Activated naive CD4-positive, alpha-beta T cell treated with anti-CD3 and anti-CD28 coated beads for 36 hours (primary cell): ENCODE results near the gene GRAMD4. TPM values are rescaled to one million over a fixed set of nuclear protein-coding genes. Genes with fewer than 3 reads are reported as not detected.

ENCODE experiments used
- CTCF ChIA-PET: fragments of 350-600 bp; sonication (Branson Sonifier 250); formaldehyde crosslinking; loops from one replicate; lab custom pipeline; 2021; ENCODE audit warnings: antibody characterized with exemption; lab: Charles Lee
- DNase-seq: peaks from one replicate; pipeline ENCODE4 v3.0.0-alpha.2; 2020
- H3K27ac Mint-ChIP-seq: one replicate; pipeline ENCODE4 v1.8.0; 2021; ENCODE audit warnings: mild to moderate bottlenecking, mixed read lengths
- H3K27me3 Mint-ChIP-seq: one replicate; pipeline ENCODE4 v1.8.0; 2021; ENCODE audit warnings: low read depth, mixed read lengths
- H3K36me3 Mint-ChIP-seq: one replicate; pipeline ENCODE4 v1.8.0; 2021; ENCODE audit warnings: low read depth, mixed read lengths
- H3K4me1 Mint-ChIP-seq: one replicate; pipeline ENCODE4 v1.8.0; 2021; ENCODE audit warnings: low read depth, mixed read lengths
- H3K4me3 Mint-ChIP-seq: one replicate; pipeline ENCODE4 v1.8.0; 2021; ENCODE audit warnings: mild to moderate bottlenecking, moderate library complexity, mixed read lengths
- H3K9me3 Mint-ChIP-seq: one replicate; pipeline ENCODE4 v1.8.0; 2021; ENCODE audit warnings: mixed read lengths
- intact Hi-C: fragments of 100-400 bp; cut with micrococcal nuclease; formaldehyde crosslinking; loops from one replicate; pipeline ENCODE4 v1.15.1; 2023
- total RNA-seq, 2 experiments: library from RNA; stranded (reverse); gene quantifications; one replicate each; pipeline ENCODE4 v1.2.3, GENCODE V29; 2021

Gene GRAMD4
- total RNA-seq, 2 experiments from 2014 or later, result 34.3 to 35.4 TPM

DNA sequence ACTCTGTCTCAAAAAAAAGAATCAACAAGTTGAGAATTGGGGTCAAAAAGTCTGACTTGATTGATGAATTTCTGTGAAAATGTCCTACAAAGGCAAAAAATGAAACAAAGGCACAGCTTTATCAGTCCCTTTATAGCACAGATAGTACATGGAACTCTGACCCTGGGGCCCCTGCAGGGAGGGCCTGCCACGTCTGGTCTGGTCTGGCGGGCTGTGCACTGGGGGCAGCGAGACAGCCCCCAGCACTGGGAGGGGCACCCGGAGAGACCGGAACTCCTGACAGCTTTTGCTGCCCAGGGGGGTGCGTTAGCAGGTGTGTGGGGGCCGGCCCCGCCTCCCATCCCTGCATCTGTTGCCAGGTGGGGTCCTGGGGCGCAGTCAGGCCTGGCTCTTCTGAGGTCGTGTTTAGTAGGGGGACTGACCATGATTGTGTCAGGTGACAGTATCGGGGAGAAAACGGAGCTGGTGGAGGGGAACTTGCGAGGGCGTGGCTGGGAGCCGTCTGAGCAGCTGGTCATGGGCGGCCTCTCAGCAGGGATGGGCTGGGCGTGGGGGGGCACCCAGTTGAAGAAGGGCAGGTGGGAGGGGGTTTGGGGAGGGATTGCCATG, 51.7 kb downstream of the GRAMD4 start:
- H3K27me3 Mint-ChIP-seq, result no peaks in the 10 kb centered on the region
- intact Hi-C loops, result loop anchor here (5.0 kb wide), 1 partner anchor 85 kb away; no protein-coding TSS in a partner anchor
- DNase-seq, result no peak
- CTCF ChIA-PET, result interaction anchor here (0.7 kb wide), 1 partner anchor 635 kb away, joined by 4 read pairs; no protein-coding TSS in a partner anchor
- no peak overlapping the region for H3K4me3 Mint-ChIP-seq
- H3K4me1 Mint-ChIP-seq, result peaks cover 42% of the 10 kb centered on the region
- peak overlapping the region; percentile 93 for H3K27ac Mint-ChIP-seq
- H3K36me3 Mint-ChIP-seq, result peaks cover 11% of the 10 kb centered on the region
- H3K9me3 Mint-ChIP-seq, result no peaks in the 10 kb centered on the region

DNA sequence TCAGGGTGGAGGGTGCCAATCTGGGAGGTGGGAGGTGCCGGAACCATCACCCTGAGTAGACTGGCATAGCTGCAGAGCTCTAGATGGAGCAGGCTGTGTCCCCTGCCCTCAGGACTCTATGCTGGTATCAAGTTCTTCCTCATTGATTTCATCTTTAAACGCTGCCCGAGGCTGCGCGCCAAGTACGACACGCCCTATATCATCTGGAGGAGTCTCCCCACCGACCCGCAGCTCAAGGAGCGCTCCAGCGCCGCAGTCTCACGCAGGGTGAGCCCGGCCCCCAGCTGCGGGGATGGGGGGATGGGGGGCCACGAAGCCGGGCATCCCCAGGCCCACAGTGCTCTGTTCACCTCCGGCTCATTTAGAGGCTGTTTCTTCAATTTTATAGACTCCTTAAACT, 52.5 kb downstream of the GRAMD4 start:
- DNase-seq, result no peak
- Mint-ChIP-seq H3K9me3 (no peaks in the 10 kb centered on the region), H3K27me3 (no peaks in the 10 kb centered on the region), H3K27ac (peak overlapping the region; percentile 93), H3K4me1 (peaks cover 48% of the 10 kb centered on the region), H3K4me3 (peak overlapping the region; percentile 80), H3K36me3 (peaks cover 11% of the 10 kb centered on the region)
- CTCF ChIA-PET, result no interaction called here
- intact Hi-C loops, result loop anchor here (5.0 kb wide), 1 partner anchor 85 kb away; no protein-coding TSS in a partner anchor

DNA sequence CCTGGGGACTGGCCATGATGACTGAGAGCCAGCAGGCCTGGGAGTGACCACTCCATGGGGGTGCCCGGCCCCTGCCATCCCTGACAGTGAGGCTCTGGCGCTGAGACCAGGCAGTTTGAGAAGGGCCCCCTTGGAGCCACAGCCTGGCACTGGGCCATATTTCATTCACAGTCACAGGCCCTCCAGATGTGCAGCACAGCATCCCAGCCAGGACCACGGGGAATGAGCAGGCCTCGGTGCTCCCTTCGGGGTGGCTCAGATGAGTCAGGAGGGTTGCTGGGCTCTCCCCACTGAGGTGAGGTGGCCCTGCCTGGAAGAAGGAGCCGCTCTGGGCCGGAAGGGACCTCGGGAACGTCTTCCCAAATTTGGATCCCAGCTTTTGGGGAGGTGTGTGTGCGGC, 53.0 kb downstream of the GRAMD4 start:
- peaks cover 12% of the 10 kb centered on the region for H3K36me3 Mint-ChIP-seq
- H3K27me3 Mint-ChIP-seq, result no peaks in the 10 kb centered on the region
- H3K9me3 Mint-ChIP-seq, result no peaks in the 10 kb centered on the region
- peak overlapping the region; percentile 93 for H3K27ac Mint-ChIP-seq
- intact Hi-C loops, result loop anchor here (5.0 kb wide), 1 partner anchor 86 kb away; no protein-coding TSS in a partner anchor
- peak overlapping the region; percentile 80 for H3K4me3 Mint-ChIP-seq
- H3K4me1 Mint-ChIP-seq, result peaks cover 51% of the 10 kb centered on the region
- DNase-seq, result peak; percentile 40
- CTCF ChIA-PET, result interaction anchor here (1.5 kb wide), 1 partner anchor 110 kb away, joined by 4 read pairs; no protein-coding TSS in a partner anchor

DNA sequence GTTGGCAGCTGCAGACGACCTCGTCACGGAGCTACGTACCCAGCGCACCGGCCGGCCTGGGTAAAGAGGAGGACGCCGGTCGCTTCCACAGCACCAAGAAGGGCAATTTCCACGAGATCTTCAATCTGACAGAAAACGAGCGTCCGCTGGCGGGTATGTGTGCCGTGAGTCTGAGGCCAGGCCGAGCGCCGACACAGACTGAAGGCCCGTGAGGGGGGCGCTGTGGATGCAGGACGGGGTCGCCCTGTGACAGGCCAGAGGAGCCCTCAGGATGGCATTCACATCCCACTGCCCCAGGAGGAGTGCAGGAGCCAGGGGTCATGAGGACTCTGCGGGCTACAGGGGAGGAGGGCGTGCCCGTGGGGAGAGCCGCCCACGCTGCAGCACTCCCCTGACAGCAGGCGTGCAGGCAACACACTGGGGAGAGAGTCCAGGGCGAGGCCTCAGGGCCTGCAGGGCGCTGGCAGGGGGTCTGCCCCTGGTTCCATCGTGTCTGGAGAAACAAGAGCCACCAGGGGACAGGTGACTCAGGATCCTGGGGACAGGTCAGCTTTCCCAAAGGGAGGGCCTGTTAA, 53.6 kb downstream of the GRAMD4 start:
- CTCF ChIA-PET, result interaction anchor here (1.5 kb wide), 1 partner anchor 110 kb away, joined by 4 read pairs; no protein-coding TSS in a partner anchor
- H3K36me3 Mint-ChIP-seq, result peaks cover 12% of the 10 kb centered on the region
- H3K27ac Mint-ChIP-seq, result peak overlapping the region; percentile 93
- H3K4me3 Mint-ChIP-seq, result peak overlapping the region; percentile 80
- intact Hi-C loops, result loop anchor here (1.0 to 5.0 kb wide), 9 partner anchors 11 to 118 kb away; no protein-coding TSS in a partner anchor
- H3K4me1 Mint-ChIP-seq, result peaks cover 54% of the 10 kb centered on the region
- no peaks in the 10 kb centered on the region for H3K9me3 Mint-ChIP-seq
- DNase-seq, result peak; percentile 35
- no peaks in the 10 kb centered on the region for H3K27me3 Mint-ChIP-seq

DNA sequence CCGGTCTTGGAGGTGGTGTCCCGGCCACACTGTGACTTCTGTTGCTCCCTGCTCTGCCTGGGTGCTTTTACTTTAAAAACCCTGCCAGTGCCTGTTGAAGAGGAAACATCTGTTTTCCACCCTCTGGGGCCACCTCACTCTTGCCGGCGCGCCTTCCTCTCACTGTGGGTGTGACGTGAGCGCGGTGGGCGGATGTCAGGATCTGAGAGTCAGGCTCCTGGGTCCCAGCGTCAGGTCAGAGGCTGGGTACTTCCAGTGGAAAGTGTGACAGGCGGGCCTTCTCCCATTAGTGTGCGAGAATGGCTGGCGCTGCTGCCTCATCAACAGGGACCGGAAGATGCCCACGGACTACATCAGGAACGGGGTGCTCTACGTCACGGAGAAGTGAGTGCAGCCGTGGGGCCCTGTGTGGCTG, 54.2 kb downstream of the GRAMD4 start:
- intact Hi-C loops, result loop anchor here (1.0 to 5.0 kb wide), 9 partner anchors 10 to 117 kb away; no protein-coding TSS in a partner anchor
- Mint-ChIP-seq H3K27me3 (no peaks in the 10 kb centered on the region), H3K27ac (peak overlapping the region; percentile 93), H3K9me3 (no peaks in the 10 kb centered on the region), H3K4me3 (peak overlapping the region; percentile 80), H3K4me1 (peaks cover 54% of the 10 kb centered on the region), H3K36me3 (peaks cover 12% of the 10 kb centered on the region)
- CTCF ChIA-PET, result interaction anchor here (1.5 kb wide), 1 partner anchor 111 kb away, joined by 4 read pairs; no protein-coding TSS in a partner anchor
- DNase-seq, result peak; percentile 100

DNA sequence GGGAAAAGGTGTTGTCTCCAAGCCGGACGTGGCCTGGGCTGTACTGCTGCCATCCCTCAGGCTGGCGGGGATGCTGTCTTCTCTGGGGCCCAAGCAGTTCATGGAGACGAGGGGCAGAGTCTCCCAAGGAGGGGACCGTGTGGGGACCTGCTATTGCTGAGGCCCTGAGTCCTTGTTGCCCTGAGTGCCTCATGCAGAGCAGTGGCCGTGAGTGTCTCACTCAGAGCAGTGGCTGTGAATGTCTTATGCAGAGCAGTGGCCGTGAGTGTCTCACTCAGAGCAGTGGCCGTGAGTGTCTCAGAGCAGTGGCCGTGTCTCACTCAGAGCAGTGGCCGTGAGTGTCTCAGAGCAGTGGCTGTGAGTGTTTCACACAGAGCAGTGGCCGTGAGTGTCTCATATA, 54.7 kb downstream of the GRAMD4 start:
- H3K4me3 Mint-ChIP-seq, result peak overlapping the region; percentile 80
- no peaks in the 10 kb centered on the region for H3K27me3 Mint-ChIP-seq
- H3K4me1 Mint-ChIP-seq, result peaks cover 54% of the 10 kb centered on the region
- H3K36me3 Mint-ChIP-seq, result peaks cover 12% of the 10 kb centered on the region
- peak overlapping the region; percentile 93 for H3K27ac Mint-ChIP-seq
- DNase-seq, result peak; percentile 36
- H3K9me3 Mint-ChIP-seq, result no peaks in the 10 kb centered on the region
- intact Hi-C loops, result loop anchor here (1.0 to 5.0 kb wide), 9 partner anchors 9 to 116 kb away; no protein-coding TSS in a partner anchor
- CTCF ChIA-PET, result interaction anchor here (0.8 to 1.0 kb wide), 2 partner anchors 23 to 111 kb away, joined by 3 to 6 read pairs; no protein-coding TSS in a partner anchor

DNA sequence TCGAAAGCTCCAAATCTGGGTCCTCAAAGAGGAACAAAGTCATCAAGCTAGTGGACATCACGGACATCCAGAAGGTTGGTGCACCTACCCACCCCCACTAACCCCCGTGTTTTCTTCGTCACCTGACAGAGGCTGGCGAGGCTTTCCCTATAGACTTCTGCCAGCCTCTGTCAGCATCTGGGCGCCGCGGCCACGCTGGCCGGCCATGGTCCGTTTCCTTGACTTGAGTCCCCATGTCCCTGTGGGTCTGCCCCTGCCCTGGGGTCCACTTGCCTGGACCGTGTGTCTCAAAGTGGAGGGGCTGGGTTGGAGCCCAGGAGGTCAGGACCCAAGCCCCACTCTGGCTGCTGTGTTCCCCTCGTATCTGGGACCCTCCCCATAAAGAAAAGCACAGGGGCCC, 55.3 kb downstream of the GRAMD4 start:
- CTCF ChIA-PET, result interaction anchor here (0.8 to 1.0 kb wide), 2 partner anchors 22 to 112 kb away, joined by 3 to 6 read pairs; no protein-coding TSS in a partner anchor
- Mint-ChIP-seq H3K27me3 (no peaks in the 10 kb centered on the region), H3K4me1 (peaks cover 54% of the 10 kb centered on the region), H3K27ac (peak overlapping the region; percentile 93), H3K4me3 (peak overlapping the region; percentile 80), H3K9me3 (no peaks in the 10 kb centered on the region), H3K36me3 (peaks cover 12% of the 10 kb centered on the region)
- intact Hi-C loops, result loop anchor here (2.0 kb wide), 1 partner anchor 113 kb away; no protein-coding TSS in a partner anchor
- DNase-seq, result no peak

DNA sequence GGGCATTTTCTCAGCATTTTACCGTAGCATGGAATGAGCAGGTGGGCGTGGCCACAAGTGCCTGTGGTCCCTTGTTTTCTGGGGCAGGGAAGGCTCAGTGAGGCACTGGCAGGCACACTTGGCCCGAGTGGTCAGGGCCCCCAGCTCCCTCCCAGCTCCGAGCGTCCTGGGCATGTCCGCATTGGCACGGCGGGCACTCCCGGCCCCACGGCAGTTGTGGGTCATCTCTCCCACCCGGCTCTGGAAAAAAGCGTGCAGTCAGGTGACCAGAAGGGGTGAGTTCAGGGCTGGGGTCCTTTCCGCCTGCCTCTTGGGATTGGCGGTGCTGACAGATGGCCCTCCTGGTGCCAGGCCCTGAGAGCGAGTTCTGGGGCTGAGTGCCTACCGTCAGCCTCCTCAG, 55.8 kb downstream of the GRAMD4 start:
- Mint-ChIP-seq H3K27me3 (no peaks in the 10 kb centered on the region), H3K36me3 (peaks cover 12% of the 10 kb centered on the region)
- CTCF ChIA-PET, result interaction anchor here (0.8 to 1.0 kb wide), 2 partner anchors 22 to 112 kb away, joined by 3 to 6 read pairs; no protein-coding TSS in a partner anchor

DNA sequence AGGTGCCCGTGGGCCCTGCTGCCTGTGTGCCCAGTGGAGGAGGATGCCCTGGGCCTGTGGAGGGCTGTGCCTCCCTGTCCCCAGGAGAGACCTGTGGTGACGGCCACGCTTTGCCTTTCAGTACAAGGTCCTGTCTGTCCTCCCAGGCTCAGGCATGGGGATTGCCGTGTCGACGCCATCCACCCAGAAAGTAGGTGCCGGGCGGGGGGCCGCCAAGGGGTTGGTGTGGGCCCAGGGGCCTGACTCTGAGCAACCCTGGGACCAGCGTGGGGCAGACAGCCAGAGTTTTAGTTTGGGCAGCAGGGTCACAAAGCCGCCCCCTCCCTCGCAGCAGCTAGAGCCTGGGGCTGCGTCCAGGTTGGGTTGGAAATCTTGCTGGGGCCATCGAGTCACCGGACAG, 56.3 kb downstream of the GRAMD4 start:
- Mint-ChIP-seq H3K27ac (peak overlapping the region; percentile 93), H3K27me3 (no peaks in the 10 kb centered on the region), H3K4me3 (peak overlapping the region; percentile 80), H3K9me3 (no peaks in the 10 kb centered on the region), H3K36me3 (peaks cover 12% of the 10 kb centered on the region), H3K4me1 (peaks cover 54% of the 10 kb centered on the region)
- DNase-seq, result no peak
- CTCF ChIA-PET, result interaction anchor here (1.4 kb wide), 1 partner anchor 112 kb away, joined by 4 read pairs; no protein-coding TSS in a partner anchor
- intact Hi-C loops, result no loop called here

More for the DNA sequence above, 55.8 kb downstream of the GRAMD4 start:
- H3K4me3 Mint-ChIP-seq, result peak overlapping the region; percentile 80
- H3K9me3 Mint-ChIP-seq, result no peaks in the 10 kb centered on the region
- DNase-seq, result no peak
- intact Hi-C loops, result loop anchor here (2.0 kb wide), 1 partner anchor 113 kb away; no protein-coding TSS in a partner anchor
- peak overlapping the region; percentile 93 for H3K27ac Mint-ChIP-seq
- peaks cover 54% of the 10 kb centered on the region for H3K4me1 Mint-ChIP-seq

DNA sequence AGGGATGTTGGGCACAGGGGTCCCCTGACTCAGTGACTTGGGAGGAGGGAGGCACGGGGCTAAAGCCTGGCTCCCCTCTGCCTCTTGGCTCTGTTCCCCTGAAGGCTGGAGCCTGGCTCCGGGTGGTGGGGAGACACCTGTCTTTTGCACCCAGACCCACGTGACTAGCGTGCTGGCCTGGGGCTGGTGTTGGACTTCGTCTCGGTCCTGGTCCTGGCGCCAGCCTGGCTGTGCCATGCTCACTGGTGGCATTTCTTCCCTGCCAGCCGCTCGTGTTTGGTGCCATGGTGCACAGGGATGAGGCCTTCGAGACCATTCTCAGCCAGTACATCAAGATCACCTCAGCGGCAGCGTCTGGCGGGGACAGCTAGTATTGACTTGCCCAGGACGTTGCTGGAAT, 56.7 kb downstream of the GRAMD4 start:
- peaks cover 12% of the 10 kb centered on the region for H3K36me3 Mint-ChIP-seq
- H3K27me3 Mint-ChIP-seq, result no peaks in the 10 kb centered on the region
- H3K4me1 Mint-ChIP-seq, result peaks cover 54% of the 10 kb centered on the region
- intact Hi-C loops, result no loop called here
- CTCF ChIA-PET, result interaction anchor here (1.4 kb wide), 1 partner anchor 113 kb away, joined by 4 read pairs; no protein-coding TSS in a partner anchor
- H3K9me3 Mint-ChIP-seq, result no peaks in the 10 kb centered on the region
- no peak for DNase-seq
- no peak overlapping the region for H3K4me3 Mint-ChIP-seq
- peak overlapping the region; percentile 56 for H3K27ac Mint-ChIP-seq

DNA sequence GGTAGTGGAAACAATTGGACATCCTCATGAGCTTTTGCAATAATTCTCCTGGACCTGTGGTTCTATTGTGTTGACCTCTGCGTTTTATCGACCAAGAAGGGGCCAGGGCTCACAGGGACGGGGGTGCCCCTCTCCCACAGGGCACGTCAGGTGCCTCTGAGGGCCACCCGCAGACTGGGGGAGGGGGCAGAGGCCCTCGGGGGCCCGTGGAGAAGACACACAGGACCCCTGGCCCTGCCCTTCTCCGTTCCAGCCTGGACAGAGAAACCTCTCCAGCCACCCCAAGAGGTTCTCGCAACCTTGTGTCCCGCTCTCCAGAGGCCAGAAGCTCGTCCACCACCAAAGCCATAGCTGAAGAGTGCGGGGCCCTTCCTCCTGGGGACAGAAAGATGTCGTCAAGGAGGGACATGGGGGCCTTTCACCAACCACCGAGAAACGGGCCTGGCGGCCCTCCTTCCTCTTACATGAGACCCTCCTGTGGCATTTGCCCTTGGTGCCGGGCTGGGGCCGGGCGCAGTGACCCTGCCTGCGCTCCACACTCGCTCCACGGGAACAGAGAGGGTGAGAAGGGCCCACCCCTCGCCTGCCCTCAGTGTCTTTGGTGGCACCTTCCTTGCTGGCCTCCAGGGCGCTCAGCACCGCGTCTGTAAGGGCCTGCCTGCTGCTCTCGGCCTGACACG, 57.3 kb downstream of the GRAMD4 start:
- no peaks in the 10 kb centered on the region for H3K27me3 Mint-ChIP-seq
- H3K9me3 Mint-ChIP-seq, result no peaks in the 10 kb centered on the region
- DNase-seq, result no peak
- peaks cover 50% of the 10 kb centered on the region for H3K4me1 Mint-ChIP-seq
- CTCF ChIA-PET, result interaction anchor here (1.4 kb wide), 1 partner anchor 113 kb away, joined by 4 read pairs; no protein-coding TSS in a partner anchor
- H3K36me3 Mint-ChIP-seq, result peaks cover 12% of the 10 kb centered on the region
- intact Hi-C loops, result no loop called here
- H3K27ac Mint-ChIP-seq, result peak overlapping the region; percentile 68
- peak overlapping the region; percentile 27 for H3K4me3 Mint-ChIP-seq
